Osteocyte (in vitro differentiated cells): Measurements from ENCODE around the gene ARHGAP6. TPM values are rescaled to one million over a fixed set of nuclear protein-coding genes. Genes with fewer than 3 reads are reported as not detected.
"Not testable (repeated sequence)": the region's sequence is repeated elsewhere in the genome, so short reads cannot be mapped to it uniquely, and the experiment has no call there.

ENCODE experiments used
- DNase-seq: peaks from one replicate; pipeline ENCODE4 v3.0.0; 2021; ENCODE audit warnings: mixed read lengths; ENCODE audit not compliant: unreplicated experiment; ENCODE audit errors: extremely low spot score
- H3K27ac Mint-ChIP-seq: one replicate; pipeline ENCODE4 v1.8.0; 2021; ENCODE audit warnings: mild to moderate bottlenecking, mixed read lengths; ENCODE audit not compliant: unreplicated experiment
- H3K27me3 Mint-ChIP-seq: one replicate; pipeline ENCODE4 v1.8.0; 2021; ENCODE audit warnings: mixed read lengths; ENCODE audit not compliant: unreplicated experiment
- H3K36me3 Mint-ChIP-seq: one replicate; pipeline ENCODE4 v1.8.0; 2021; ENCODE audit warnings: mixed read lengths; ENCODE audit not compliant: unreplicated experiment
- H3K4me1 Mint-ChIP-seq: one replicate; pipeline ENCODE4 v1.8.0; 2021; ENCODE audit warnings: mixed read lengths; ENCODE audit not compliant: unreplicated experiment
- H3K4me3 Mint-ChIP-seq: one replicate; pipeline ENCODE4 v1.8.0; 2021; ENCODE audit warnings: mild to moderate bottlenecking, moderate library complexity, mixed read lengths; ENCODE audit not compliant: unreplicated experiment
- H3K9me3 Mint-ChIP-seq: one replicate; pipeline ENCODE4 v1.8.0; 2021; ENCODE audit warnings: mixed read lengths; ENCODE audit not compliant: unreplicated experiment
- CTCF ChIP-seq: fragments of 200-600 bp; sonication (generic); IDR thresholded peaks from 2 replicates; pipeline ENCODE4 v1.5.0; 2021; ENCODE audit warnings: antibody characterized with exemption, mild to moderate bottlenecking, moderate library complexity
- total RNA-seq: library from RNA; stranded (reverse); gene quantifications from 2 replicates; pipeline ENCODE4 v1.2.1, GENCODE V29; 2021

The ARHGAP6 gene
- total RNA-seq, 1 donor from 2014 or later: 3.5 TPM

GRCh38 chrX:11509786-11510185 lies 155.9 kb downstream of the ARHGAP6 start:
- Mint-ChIP-seq H3K4me3 (no peak overlapping the region), H3K27ac (peak overlapping the region; percentile 74), H3K27me3 (no peaks in the 10 kb centered on the region), H3K36me3 (no peaks in the 10 kb centered on the region), H3K4me1 (peaks cover 12% of the 10 kb centered on the region), H3K9me3 (peaks cover 8% of the 10 kb centered on the region)
- TF ChIP-seq CTCF: no peak
- DNase-seq: no peak

- H3K4me3 Mint-ChIP-seq: no peak overlapping the region
These were observed 161.5 kb downstream of the ARHGAP6 start for GRCh38 chrX:11504234-11504633.

GRCh38 chrX:11499076-11500044 lies 166.4 kb downstream of the ARHGAP6 start:
- TF ChIP-seq CTCF: no peak
- peaks cover 16% of the 10 kb centered on the region for H3K4me1 Mint-ChIP-seq
- H3K36me3 Mint-ChIP-seq: no peaks in the 10 kb centered on the region
- peaks cover 3% of the 10 kb centered on the region for H3K9me3 Mint-ChIP-seq
- H3K27ac Mint-ChIP-seq: peak overlapping the region; percentile 85
- no peak for DNase-seq
- no peak overlapping the region for H3K4me3 Mint-ChIP-seq
- H3K27me3 Mint-ChIP-seq: no peaks in the 10 kb centered on the region

More at GRCh38 chrX:11504234-11504633, 161.5 kb downstream of the ARHGAP6 start:
- H3K36me3 Mint-ChIP-seq: no peaks in the 10 kb centered on the region
- no peak for TF ChIP-seq CTCF
- H3K27me3 Mint-ChIP-seq: no peaks in the 10 kb centered on the region
- H3K4me1 Mint-ChIP-seq: peaks cover 13% of the 10 kb centered on the region
- no peak overlapping the region for H3K27ac Mint-ChIP-seq
- peaks cover 3% of the 10 kb centered on the region for H3K9me3 Mint-ChIP-seq
- no peak for DNase-seq

GRCh38 chrX:11491375-11491774 lies 174.3 kb downstream of the ARHGAP6 start:
- not testable (repeated sequence) for DNase-seq, H3K4me1 Mint-ChIP-seq, H3K27me3 Mint-ChIP-seq, H3K36me3 Mint-ChIP-seq, H3K27ac Mint-ChIP-seq, H3K4me3 Mint-ChIP-seq
- peaks cover 17% of the 10 kb centered on the region for H3K9me3 Mint-ChIP-seq

- Mint-ChIP-seq H3K27me3 (no peaks in the 10 kb centered on the region), H3K4me1 (peaks cover 36% of the 10 kb centered on the region), H3K4me3 (no peak overlapping the region), H3K36me3 (no peaks in the 10 kb centered on the region), H3K27ac (no peak overlapping the region), H3K9me3 (peaks cover 11% of the 10 kb centered on the region)
- no peak for DNase-seq
- TF ChIP-seq CTCF: no peak
These were observed 181.4 kb downstream of the ARHGAP6 start for GRCh38 chrX:11484290-11484689.
